MM.1S (cell line): ENCODE data around the gene INSRR.

ENCODE experiments used
- CTCF ChIP-seq: fragments of 300-600 bp; sonication (generic); IDR thresholded peaks from 2 replicates; pipeline ENCODE4 v1.5.1; 2016; ENCODE audit warnings: antibody characterized with exemption, low read length, mixed read lengths
- EZH2 ChIP-seq: fragments of 300-600 bp; sonication (generic); optimal IDR thresholded peaks from 2 replicates; pipeline ENCODE3; 2017; ENCODE audit warnings: low read depth, mild to moderate bottlenecking, antibody characterized with exemption, low read length, mixed read lengths
- EZH2phosphoT487 ChIP-seq: fragments of 300-600 bp; sonication (generic); IDR thresholded peaks from 2 replicates; pipeline ENCODE4 v1.6.1; 2018; ENCODE audit warnings: antibody characterized with exemption, low read length

- TF ChIP-seq EZH2: no peak
- TF ChIP-seq CTCF: no peak
- no peak for TF ChIP-seq EZH2phosphoT487
Measured at GRCh38 chr1:156853761-156854160, 5.2 kb downstream of the INSRR start.
